Diencephalon (tissue), 1 donor: ENCODE data around the gene ZNF530. TPM values are rescaled to one million over a fixed set of nuclear protein-coding genes. Genes with fewer than 3 reads are reported as not detected.

Experiments used
- total RNA-seq: library from RNA; depleted of rRNA; stranded (reverse); fragments of >200 nt; gene quantifications from one replicate; pipeline ENCODE4 v1.2.3, GENCODE V29; 2014

Gene ZNF530
- 5.3 TPM for total RNA-seq

DNA sequence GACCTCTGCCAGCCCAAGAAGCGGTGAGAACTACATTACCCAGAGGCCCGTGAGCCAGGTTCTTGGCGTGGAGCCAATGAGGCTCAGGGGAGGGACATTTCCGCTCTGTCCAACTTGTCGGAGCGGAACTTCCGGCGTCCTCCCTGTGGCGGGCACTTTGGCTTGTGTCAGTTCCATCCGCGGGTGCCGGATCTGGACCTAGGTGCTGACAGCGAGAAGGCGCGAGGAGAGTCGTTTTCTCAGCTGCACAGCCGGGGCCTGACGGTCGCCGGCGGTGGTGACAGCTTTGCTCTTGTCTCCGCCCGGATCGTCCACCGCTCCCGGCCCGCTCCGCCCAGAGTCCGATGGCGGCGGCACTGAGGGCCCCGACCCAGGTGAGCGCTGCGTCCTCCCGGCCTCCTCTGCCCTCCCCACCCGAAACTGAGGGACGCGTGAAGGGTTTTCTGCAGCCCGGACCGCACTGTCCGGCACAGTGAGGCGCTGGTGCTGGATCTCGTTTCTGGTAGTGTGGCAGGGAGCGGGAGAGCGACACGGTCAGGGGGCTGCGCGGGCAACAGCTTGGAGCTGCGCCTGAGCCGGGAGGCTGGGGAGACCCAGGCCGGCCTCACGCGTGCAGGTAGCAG, at the start of gene ZNF530:
Gene ZNF530 (plus strand): TSS at position 125 of the 623 bp plus-strand sequence. CDS start 4,461 bp downstream, outside the sequence.

DNA sequence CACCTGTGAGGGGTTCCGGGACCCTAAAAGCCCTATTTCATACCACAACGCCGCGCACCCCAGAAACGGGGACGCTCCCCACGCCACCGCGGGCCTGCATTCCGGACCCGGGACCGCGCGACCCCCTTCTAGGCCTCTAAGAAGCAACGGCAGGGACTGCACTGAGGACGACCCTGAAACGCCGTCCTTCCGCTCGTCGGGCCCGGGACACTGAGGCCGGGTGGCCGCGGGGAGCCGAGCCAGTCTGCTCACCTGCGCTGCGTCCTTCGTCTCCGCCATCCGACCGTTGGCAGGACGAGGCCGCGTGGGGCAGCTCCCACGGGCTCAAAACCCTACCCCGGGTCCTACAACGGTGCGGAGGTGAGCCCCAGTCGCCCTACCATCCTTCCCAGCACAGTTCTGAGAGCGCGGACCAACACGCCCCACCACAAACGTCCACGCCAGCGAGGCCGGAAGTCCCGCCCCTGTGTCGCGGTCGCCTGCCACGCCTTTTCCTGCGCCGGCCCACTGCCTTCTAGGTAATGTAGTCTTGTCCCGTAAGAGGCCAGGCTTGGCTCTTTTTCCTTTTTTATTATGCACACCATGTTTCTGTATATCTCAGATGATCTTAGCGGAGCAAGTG, 40.2 kb upstream of the ZNF530 start, which contains the start of gene ZNF550:
Gene ZNF550 (minus strand): TSS at position 460 of the 622 bp plus-strand sequence. CDS start 181 bp downstream, at position 279.

DNA sequence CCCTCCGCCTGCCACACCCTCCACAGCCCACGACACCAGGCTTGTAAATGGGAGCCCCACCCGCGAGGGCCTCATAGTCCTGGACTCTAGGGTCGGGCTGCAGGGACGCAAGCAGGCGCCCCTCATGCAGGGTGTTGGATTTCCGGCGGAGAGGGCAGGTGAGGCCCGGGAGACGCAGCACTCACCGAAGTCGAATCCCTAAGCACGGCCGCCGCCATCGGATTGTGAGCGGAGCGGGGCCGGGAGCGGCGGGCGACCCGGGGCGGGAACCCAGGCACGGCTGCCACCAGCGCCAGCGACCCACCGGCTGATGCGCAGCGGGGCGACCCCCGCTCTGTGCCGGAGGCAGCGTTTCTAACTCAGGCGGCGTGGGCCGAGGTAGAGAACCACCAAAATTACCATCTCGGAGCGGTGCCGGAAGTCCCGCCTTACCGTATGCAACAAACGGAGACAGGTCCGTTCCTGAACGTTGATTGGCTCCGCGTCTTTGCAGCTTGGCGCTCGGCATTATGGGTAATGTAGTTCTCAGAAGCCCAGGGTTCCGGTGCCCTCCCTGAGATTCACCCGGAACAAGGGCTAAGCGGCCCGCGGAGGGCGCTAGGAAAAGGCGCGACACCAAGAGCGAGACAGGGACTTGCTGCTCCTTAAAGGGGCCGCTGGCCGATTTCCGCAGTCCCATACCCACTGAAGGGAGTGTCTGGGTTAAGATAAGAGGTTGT, 21.0 kb upstream of the ZNF530 start, which contains the start of gene ZNF416:
Gene ZNF416 (minus strand): TSS at position 425 of the 719 bp plus-strand sequence. CDS start 207 bp downstream, at position 218.

DNA sequence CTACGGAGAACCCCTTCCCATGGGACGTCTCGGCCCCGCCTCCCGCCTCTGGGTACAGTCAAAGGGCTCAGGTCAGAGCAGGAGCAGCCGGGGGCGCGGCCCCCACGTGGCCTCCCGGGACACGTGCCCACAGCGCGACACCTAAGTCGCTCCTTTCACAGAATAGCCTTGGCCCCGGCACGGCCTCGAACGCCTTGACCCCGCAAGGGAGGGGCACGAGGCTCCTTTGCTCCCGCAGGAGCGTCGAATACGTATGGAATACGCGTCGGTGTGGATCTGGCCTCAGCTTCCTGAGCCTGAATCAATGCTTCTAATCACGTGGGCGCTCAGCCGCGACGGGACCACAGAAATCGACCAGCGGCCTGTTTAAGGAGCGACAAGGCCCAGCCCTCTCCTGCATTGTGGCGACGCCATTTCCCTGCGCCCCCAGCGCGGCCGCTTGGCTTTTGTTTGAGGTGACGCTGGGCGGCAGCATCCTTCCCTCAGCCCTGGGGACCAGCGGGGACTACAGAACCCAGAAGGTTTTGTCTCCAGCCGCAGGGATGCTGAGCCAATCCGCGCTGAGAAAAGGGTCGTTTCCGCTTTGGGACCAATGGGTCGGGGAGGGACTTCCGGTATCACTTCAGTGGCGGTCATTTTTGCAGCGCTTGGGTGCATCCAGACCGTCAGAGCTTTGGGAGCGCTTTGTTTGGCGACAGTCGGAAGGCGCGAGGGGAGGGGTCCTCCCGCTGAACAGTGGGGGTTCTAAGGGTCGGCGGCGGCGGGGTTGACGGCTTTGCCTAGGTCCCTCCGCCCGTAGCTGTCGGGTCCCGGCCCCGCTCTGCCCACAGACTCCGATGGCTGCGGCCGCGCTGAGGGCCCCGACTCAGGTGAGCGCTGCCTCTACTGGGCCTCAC, 15.9 kb upstream of the ZNF530 start, which contains the start of gene ZIK1:
Gene ZIK1 (plus strand): TSS at position 625 of the 896 bp plus-strand sequence. CDS start 212 bp downstream, at position 837.

DNA sequence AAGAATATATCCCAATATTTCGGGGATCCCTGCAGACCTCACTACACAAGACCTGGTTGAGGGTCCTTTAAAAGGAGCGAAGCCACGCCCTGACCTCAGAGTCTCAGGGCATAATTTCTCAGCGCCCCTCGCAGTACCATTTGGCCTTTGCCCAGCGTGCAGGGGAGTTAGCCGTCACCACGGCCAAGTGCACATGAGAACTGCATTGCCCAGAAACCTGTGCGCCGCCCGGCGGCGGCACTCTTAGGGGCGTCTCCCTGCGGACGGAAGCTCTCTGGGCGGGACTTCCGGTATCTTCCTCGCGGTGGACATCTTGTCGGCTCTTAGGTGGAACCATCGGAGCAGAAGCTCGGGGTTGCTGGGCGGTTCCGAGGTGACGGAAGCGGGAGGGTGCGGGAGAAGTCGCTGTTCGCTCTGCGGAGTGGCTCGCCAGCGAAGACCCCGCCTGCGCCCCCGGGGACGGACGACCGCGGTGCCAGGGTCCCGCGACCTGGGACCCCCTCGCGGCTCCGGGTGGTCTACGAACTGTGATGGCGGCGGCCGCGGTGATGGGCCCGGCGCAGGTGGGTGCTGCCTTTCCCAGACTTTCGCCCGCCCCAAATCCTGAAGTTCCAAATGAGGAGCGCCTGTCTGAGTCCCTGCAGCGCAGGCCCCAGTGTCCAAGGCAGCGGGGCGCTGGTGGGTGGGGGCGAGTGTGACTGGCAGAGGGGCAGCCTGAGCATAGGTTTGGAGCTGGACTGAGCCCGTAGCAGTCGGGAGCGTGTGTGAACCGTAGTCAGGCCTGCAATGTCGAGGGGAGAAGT, 14.5 kb downstream of the ZNF530 start, which contains the start of gene ZNF134:
Gene ZNF134 (plus strand): TSS at position 302 of the 803 bp plus-strand sequence. CDS start 5,227 bp downstream, outside the sequence.

DNA sequence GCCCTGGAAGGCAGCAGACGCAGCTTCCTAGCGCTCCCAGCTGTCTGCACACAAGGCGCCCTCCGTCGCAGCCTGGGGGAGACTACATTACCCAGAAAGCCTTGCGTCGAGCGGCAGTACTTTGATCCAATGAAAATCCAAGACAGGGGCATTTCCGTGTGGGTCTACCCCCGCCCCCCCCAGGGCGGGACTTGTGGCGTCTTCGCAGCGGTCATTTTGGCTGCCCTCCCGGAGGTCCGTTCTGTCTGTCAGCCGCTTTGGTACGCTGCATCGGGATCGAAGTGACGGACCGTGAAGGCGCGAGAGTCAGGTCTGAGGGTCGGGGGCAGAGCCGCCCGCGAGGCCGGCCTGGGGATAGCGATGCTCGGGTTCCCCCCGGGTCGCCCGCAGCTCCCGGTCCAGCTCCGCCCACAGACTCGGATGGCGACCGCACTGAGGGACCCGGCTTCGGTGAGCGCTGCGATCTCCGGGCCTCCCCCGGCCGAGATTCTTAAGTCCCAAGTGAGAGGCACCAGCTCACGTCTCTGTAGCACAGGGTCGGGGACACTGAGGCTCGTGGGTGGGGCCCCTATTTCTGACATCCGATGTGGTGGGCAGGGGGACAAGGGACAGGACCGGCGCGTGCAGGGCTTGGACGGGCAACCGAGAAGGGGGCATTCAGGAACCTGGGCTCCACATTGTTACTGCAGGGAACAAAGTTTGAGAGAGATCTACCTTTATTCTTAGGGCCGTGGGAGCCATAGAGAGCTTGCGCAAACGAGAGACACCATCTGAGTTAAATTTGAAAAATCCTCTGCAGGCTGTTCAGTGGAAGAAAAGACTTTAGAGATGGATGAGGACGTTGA, 33.5 kb downstream of the ZNF530 start, which contains the start of gene ZNF211:
Gene ZNF211 (plus strand): TSS at position 182 of the 845 bp plus-strand sequence. CDS start 179 bp downstream, at position 361.

Other genes with a start within 250 kb of the ZNF530 start
- gene ZNF304, start 248.6 kb upstream of the ZNF530 start, total RNA-seq, result 19.8 TPM
- gene TRAPPC2B, start 236.3 kb upstream of the ZNF530 start, total RNA-seq, result 20.5 TPM
- 7.8 TPM for gene ZNF547, start 236.3 kb upstream of the ZNF530 start, total RNA-seq
- 35.1 TPM for gene ZNF548, start 210.0 kb upstream of the ZNF530 start, total RNA-seq
- 30.7 TPM for gene ZNF17, start 188.7 kb upstream of the ZNF530 start, total RNA-seq
- gene ZNF749, start 164.6 kb upstream of the ZNF530 start, total RNA-seq, result 33.9 TPM
- gene VN1R1, start 142.7 kb upstream of the ZNF530 start, total RNA-seq, result 5.5 TPM
- gene ZNF772, start 122.3 kb upstream of the ZNF530 start, total RNA-seq, result 66.7 TPM
- gene ZNF419, start 112.1 kb upstream of the ZNF530 start, total RNA-seq, result 21.7 TPM
- gene ZNF773, start 99.9 kb upstream of the ZNF530 start, total RNA-seq, result 18.7 TPM
- gene ZNF549, start 72.5 kb upstream of the ZNF530 start, total RNA-seq, result 19.6 TPM
- gene ZNF550, start 40.0 kb upstream of the ZNF530 start, total RNA-seq, result 13.4 TPM
- 14.1 TPM for gene ZNF416, start 21.0 kb upstream of the ZNF530 start, total RNA-seq
- 24.2 TPM for gene ZIK1, start 15.7 kb upstream of the ZNF530 start, total RNA-seq
- 39.7 TPM for gene ZNF134, start 14.4 kb downstream of the ZNF530 start, total RNA-seq
- gene ZNF211, start 33.3 kb downstream of the ZNF530 start, total RNA-seq, result 30.7 TPM
- gene ZSCAN4, start 69.0 kb downstream of the ZNF530 start, total RNA-seq, result not detected
- 16.1 TPM for gene ZNF551, start 82.1 kb downstream of the ZNF530 start, total RNA-seq
- 31.4 TPM for gene ZNF154, start 109.3 kb downstream of the ZNF530 start, total RNA-seq
- 27.0 TPM for gene ZNF671, start 127.7 kb downstream of the ZNF530 start, total RNA-seq
- gene ZNF776, start 146.9 kb downstream of the ZNF530 start, total RNA-seq, result 43.6 TPM
- 42.2 TPM for gene ZNF586, start 169.8 kb downstream of the ZNF530 start, total RNA-seq
- gene ZNF552, start 215.0 kb downstream of the ZNF530 start, total RNA-seq, result 12.0 TPM
- 14.3 TPM for gene ZNF587B, start 230.4 kb downstream of the ZNF530 start, total RNA-seq
- 33.0 TPM for gene ZNF587, start 250.0 kb downstream of the ZNF530 start, total RNA-seq